HepG2 (cell line): Measurements from ENCODE around the gene ECT2. TPM values are rescaled to one million over a fixed set of nuclear protein-coding genes. Genes with fewer than 3 reads are reported as not detected.

Experiments
- ATAC-seq: fragments of 200-7000 bp; cut with Tn5 transposase; 3 replicates; pipeline ENCODE4 v1.9.1; 2020; ENCODE audit warnings: mild to moderate bottlenecking, moderate library complexity
- BruUV-seq: library from RNA; stranded (reverse); fragments of 400-500 nt; replicated peaks from 2 replicates; lab custom pipeline; 2021; lab: Mats Ljungman, UMichigan
- CTCF ChIA-PET: fragments of 300-600 bp; formaldehyde crosslinking; extraction: SDS; loops from one replicate; lab custom pipeline; 2021; ENCODE audit warnings: low total read pairs, inconsistent platforms, low intra/inter-chr PET ratio; lab: Yijun Ruan, JAX
- POLR2A ChIA-PET: fragments of 350-600 bp; sonication (Branson Sonifier 250); formaldehyde crosslinking; loops from one replicate; lab custom pipeline; 2020; ENCODE audit warnings: antibody characterized with exemption, inconsistent platforms; lab: Yijun Ruan, JAX
- DNase-seq: peaks from one replicate; pipeline ENCODE4 v3.0.0-alpha.2; 2015; ENCODE audit warnings: low spot score
- FAIRE-seq: peaks from 3 replicates; lab custom pipeline; 2011; peaks lifted over from hg19 to GRCh38; lab: Jason Lieb, UNC
- H2AFZ ChIP-seq: one replicate; pipeline ENCODE4 v1.6.1; 2011; ENCODE audit warnings: low read length, inconsistent platforms
- H3K27ac ChIP-seq: fragments of 300-600 bp; 3 replicates; pipeline ENCODE4 v1.8.0; 2011; ENCODE audit warnings: mixed run types, mild to moderate bottlenecking, mixed read lengths, low read length, inconsistent platforms; ENCODE audit not compliant: insufficient read depth; ENCODE audit errors: extremely low read length
- H3K27me3 ChIP-seq, 2 experiments: fragments of 200-600 bp in 1 of 2; 2 replicates in 1 of 2; 3 replicates in 1 of 2; pipeline versions ENCODE4 v1.6.0 to v1.8.0; 2011; ENCODE audit warnings: low read length in 2 of 2, mild to moderate bottlenecking in 2 of 2, moderate library complexity in 2 of 2, inconsistent platforms in 1 of 2; ENCODE audit not compliant: insufficient read depth in 2 of 2, control insufficient read depth in 1 of 2
- H3K36me3 ChIP-seq, 2 experiments: fragments of 200-600 bp in 1 of 2; replicated peaks in 1 of 2; 2 replicates in 1 of 2; 3 replicates in 1 of 2; pipeline versions ENCODE4 v1.5.1 to v1.8.0; 2011; ENCODE audit warnings: low read length in 2 of 2, inconsistent platforms in 1 of 2; ENCODE audit not compliant: insufficient read depth in 2 of 2, control insufficient read depth in 1 of 2
- H3K4me1 ChIP-seq: 2 replicates; pipeline ENCODE4 v1.5.1; 2012; ENCODE audit warnings: low read length, inconsistent platforms; ENCODE audit not compliant: insufficient read depth
- H3K4me2 ChIP-seq: 2 replicates; pipeline ENCODE4 v1.6.0; 2011; ENCODE audit warnings: low read depth, low read length, inconsistent platforms
- H3K4me3 ChIP-seq, 3 experiments: fragments of 200-600 bp in 1 of 3; sonication (generic), shearing (Covaris generic) in 1 of 3; replicated peaks in 1 of 3; 2 replicates each; pipeline ENCODE4 v1.5.1; 2011 to 2016; ENCODE audit warnings: low read length in 3 of 3, inconsistent platforms in 2 of 3, low read depth in 2 of 3, mild to moderate bottlenecking in 2 of 3, control low read depth in 1 of 3, mixed read lengths in 1 of 3; ENCODE audit not compliant: insufficient read depth in 1 of 3
- H3K79me2 ChIP-seq: one replicate; pipeline ENCODE4 v1.6.1; 2011; ENCODE audit warnings: low read length, inconsistent platforms; ENCODE audit not compliant: insufficient read depth
- H3K9ac ChIP-seq: 2 replicates; pipeline ENCODE4 v1.6.0; 2011; ENCODE audit warnings: mild to moderate bottlenecking, low read depth, low read length, inconsistent platforms; ENCODE audit not compliant: insufficient read depth
- H3K9me3 ChIP-seq: 2 replicates; pipeline ENCODE4 v1.5.1; 2012; ENCODE audit warnings: mild to moderate bottlenecking, low read length
- H4K20me1 ChIP-seq: 2 replicates; pipeline ENCODE4 v1.6.0; 2011; ENCODE audit warnings: inconsistent platforms, mild to moderate bottlenecking, low read length, moderate library complexity; ENCODE audit not compliant: insufficient read depth
- BRF2 ChIP-seq: sonication (generic); formaldehyde crosslinking; IDR thresholded peaks from 2 replicates; pipeline ENCODE4 v1.8.1; 2022; ENCODE audit warnings: mild to moderate bottlenecking, missing genetic modification reagents
- ELF1 ChIP-seq: sonication (generic); formaldehyde crosslinking; IDR thresholded peaks from 2 replicates; pipeline ENCODE4 v1.4.0; 2020; ENCODE audit warnings: missing genetic modification reagents
- NPAS2 ChIP-seq: sonication (generic); formaldehyde crosslinking; IDR thresholded peaks from 2 replicates; pipeline ENCODE4 v1.8.0; 2022; ENCODE audit warnings: mild to moderate bottlenecking, missing genetic modification reagents, borderline replicate concordance
- ZBTB26 ChIP-seq: IDR thresholded peaks from 2 replicates; pipeline ENCODE4 v1.6.1; 2016; ENCODE audit warnings: missing compliant biosample characterization, missing genetic modification reagents, borderline replicate concordance
- ZFP1 ChIP-seq: IDR thresholded peaks from 2 replicates; pipeline ENCODE4 v1.6.1; 2016
- ZNF235 ChIP-seq: sonication (generic); formaldehyde crosslinking; IDR thresholded peaks from 2 replicates; pipeline ENCODE4 v1.8.1; 2023; ENCODE audit warnings: mild to moderate bottlenecking, missing genetic modification reagents, borderline replicate concordance
- ZNF292 ChIP-seq: sonication (generic); formaldehyde crosslinking; IDR thresholded peaks from 2 replicates; pipeline ENCODE4 v1.8.1; 2022; ENCODE audit warnings: mild to moderate bottlenecking, low read depth, missing genetic modification reagents, borderline replicate concordance
- ZNF644 ChIP-seq: IDR thresholded peaks from 2 replicates; pipeline ENCODE4 v1.6.1; 2016; ENCODE audit warnings: low read depth
- WGBS: methylation state at CpG from one replicate; pipeline ENCODE4 v1.1.6; 2017; ENCODE audit warnings: low lambda C conversion rate; 5-methylcytosine and 5-hydroxymethylcytosine counted together
- in situ Hi-C: cut with HindIII; loops from 2 replicates; pipeline ENCODE4 v1.10.0; 2017; ENCODE audit warnings: low pct_unique_long_range_greater_than_20kb; ENCODE audit not compliant: extremely low pct_ligation_motif_present
- intact Hi-C: fragments of 100-400 bp; cut with micrococcal nuclease; formaldehyde crosslinking; loops from one replicate; pipeline ENCODE4 v1.10.0; 2022; ENCODE audit not compliant: unreplicated experiment
- polyA plus RNA-seq, 8 experiments: library from polyadenylated mRNA; depleted of rRNA in 3 of 8; stranded (reverse) in 7 of 8; unstranded in 1 of 8; fragments of >200 nt; fragmentation: Illumina TruSeq in 4 of 8; extraction: Trizol in 4 of 8; gene quantifications; 2 replicates each; pipeline versions ENCODE4 v1.2.1 to v1.2.3, GENCODE V29; 2011 to 2016; ENCODE audit warnings: low read depth in 4 of 8, missing spikeins in 1 of 8, mixed read lengths in 1 of 8; ENCODE audit not compliant: insufficient read depth in 1 of 8
- total RNA-seq, 5 experiments: library from RNA; depleted of rRNA; stranded (reverse); fragments of >200 nt; fragmentation: Illumina TruSeq; extraction: Trizol; gene quantifications; 2 replicates each; pipeline ENCODE4 v1.2.3, GENCODE V29; 2016; ENCODE audit warnings: low read depth in 1 of 5

Gene ECT2
- total and polyA plus RNA-seq, 2 of the 13 experiments (the other 11 are each of a cell fraction or from before 2014, with no cell fraction given), result 21.6 to 52.0 TPM

- WGBS, result 96% methylated on average over 3 of the region's 3 CpGs
- FAIRE-seq, result no peak
- intact Hi-C loops, result no loop called here
- in situ Hi-C loops, result no loop called here
- no peaks in the 10 kb centered on the region for H4K20me1 ChIP-seq
- no peaks in the 10 kb centered on the region for H3K4me1 ChIP-seq
- TF ChIP-seq NPAS2 (no peak), ZNF292 (CRISPR knock-in tag) (no peak), ZBTB26 (CRISPR knock-in tag) (no peak), ZNF644 (CRISPR knock-in tag) (no peak), BRF2 (CRISPR knock-in tag) (no peak), ZFP1 (CRISPR knock-in tag) (no peak), ZNF235 (CRISPR knock-in tag) (no peak), ELF1 (no peak)
- H2AFZ ChIP-seq, result no peak overlapping the region
- ATAC-seq, result no peak
- DNase-seq, result no peak
- no peaks in the 10 kb centered on the region for H3K27me3 ChIP-seq
- CTCF ChIA-PET, result no interaction called here
- H3K4me2 ChIP-seq, result no peak overlapping the region
- no peak overlapping the region for H3K4me3 ChIP-seq
- no peaks in the 10 kb centered on the region for H3K79me2 ChIP-seq
- BruUV-seq, result no TSS peak
- H3K27ac ChIP-seq, result no peak overlapping the region
- no peaks in the 10 kb centered on the region for H3K9me3 ChIP-seq
- POLR2A ChIA-PET, result no interaction called here
- H3K36me3 ChIP-seq, result peaks cover 8 to 50% of the 10 kb centered on the region in 2 experiments; a peak in 4 of 5 replicates
- no peak overlapping the region for H3K9ac ChIP-seq
Measured at GRCh38 chr3:172777901-172778300, 27.4 kb downstream of the ECT2 start.
